ENCODE results near the gene RBM7.

The RBM7 gene

GRCh38 chr11:114433376-114433775 lies 32.9 kb downstream of the RBM7 start:
- no peak for DNase-seq (ENCODE audit: extremely low read depth, low read depth)
- TF ChIP-seq CTCF (IDR thresholded peaks at IDR 0.05; ENCODE audit: low read depth, low read length, missing control alignments) = no peak
- no peak overlapping the region for H3K4me3 ChIP-seq (replicated peaks; ENCODE audit: low read depth, low read length)

- no peak for TF ChIP-seq CTCF (IDR thresholded peaks at IDR 0.05; ENCODE audit: low read depth, low read length, missing control alignments)
- no peak for DNase-seq (ENCODE audit: extremely low read depth, low read depth)
- no peak overlapping the region for H3K4me3 ChIP-seq (replicated peaks; ENCODE audit: low read depth, low read length)
These were observed 37.8 kb downstream of the RBM7 start for GRCh38 chr11:114438303-114438702.

- TF ChIP-seq CTCF (IDR thresholded peaks at IDR 0.05; ENCODE audit: low read depth, low read length, missing control alignments) = peak; percentile 37
- peak; percentile 87 for DNase-seq (ENCODE audit: extremely low read depth, low read depth)
- H3K4me3 ChIP-seq (replicated peaks; ENCODE audit: low read depth, low read length) = peak within 1 kb of the TSS; percentile 97
These were observed 39.0 kb downstream of the RBM7 start, which contains the start of gene REXO2 for GRCh38 chr11:114439229-114440120. TSS of gene REXO2 (plus strand) at chr11:114439467. CDS start at chr11:114439529, 62 bp downstream.

GRCh38 chr11:114440121-114440860 lies 39.8 kb downstream of the RBM7 start:
- H3K4me3 ChIP-seq (replicated peaks; ENCODE audit: low read depth, low read length) = peak overlapping the region; percentile 97
- DNase-seq (ENCODE audit: extremely low read depth, low read depth) = no peak
- TF ChIP-seq CTCF (IDR thresholded peaks at IDR 0.05; ENCODE audit: low read depth, low read length, missing control alignments) = no peak

- TF ChIP-seq CTCF (IDR thresholded peaks at IDR 0.05; ENCODE audit: low read depth, low read length, missing control alignments) = no peak
- H3K4me3 ChIP-seq (replicated peaks; ENCODE audit: low read depth, low read length) = peak overlapping the region; percentile 97
- no peak for DNase-seq (ENCODE audit: extremely low read depth, low read depth)
These were observed 40.7 kb downstream of the RBM7 start for GRCh38 chr11:114440971-114441763.

- no peak for DNase-seq (ENCODE audit: extremely low read depth, low read depth)
- TF ChIP-seq CTCF (IDR thresholded peaks at IDR 0.05; ENCODE audit: low read depth, low read length, missing control alignments) = no peak
These were observed 41.5 kb downstream of the RBM7 start for GRCh38 chr11:114441921-114442320.

More at GRCh38 chr11:114441921-114442320, 41.5 kb downstream of the RBM7 start:
- no peak overlapping the region for H3K4me3 ChIP-seq (replicated peaks; ENCODE audit: low read depth, low read length)

Data from HFF-Myc (cell line).